ENCODE measurements around the gene HCST.
"Not testable (repeated sequence)": the region's sequence is repeated elsewhere in the genome, so short reads cannot be mapped to it uniquely, and the experiment has no call there.

HCST gene

GRCh38 chr19:35903550-35904179 is 1.3 kb downstream of the HCST start:
- in situ Hi-C loops (cut with MboI; ENCODE audit: low sequenced_read_pairs), result no loop called here

GRCh38 chr19:35904311-35905068 is 2.2 kb downstream of the HCST start:
- in situ Hi-C loops (cut with MboI; ENCODE audit: low sequenced_read_pairs), result no loop called here

- in situ Hi-C loops (cut with MboI; ENCODE audit: low sequenced_read_pairs), result no loop called here
Observed at GRCh38 chr19:35905178-35905727, 2.9 kb downstream of the HCST start.

GRCh38 chr19:35907377-35907745 is 5.0 kb downstream of the HCST start:
- in situ Hi-C loops (cut with MboI; ENCODE audit: low sequenced_read_pairs), result no loop called here

- in situ Hi-C loops (cut with MboI; ENCODE audit: low sequenced_read_pairs), result no loop called here
Observed at GRCh38 chr19:35908010-35908441, 5.7 kb downstream of the HCST start, which contains the start of gene TYROBP. TYROBP (minus strand) TSS chr19:35908295; CDS start chr19:35908228, 67 bp downstream.

GRCh38 chr19:35908973-35909683 is 6.8 kb downstream of the HCST start:
- in situ Hi-C loops (cut with MboI; ENCODE audit: low sequenced_read_pairs), result no loop called here

- in situ Hi-C loops (cut with MboI; ENCODE audit: low sequenced_read_pairs), result no loop called here
Observed at GRCh38 chr19:35909684-35910035, 7.3 kb downstream of the HCST start.

GRCh38 chr19:35910355-35910754 is 8.0 kb downstream of the HCST start:
- in situ Hi-C loops (cut with MboI; ENCODE audit: low sequenced_read_pairs), result not testable (repeated sequence)

GRCh38 chr19:35911173-35911572 is 8.8 kb downstream of the HCST start:
- in situ Hi-C loops (cut with MboI; ENCODE audit: low sequenced_read_pairs), result no loop called here

- in situ Hi-C loops (cut with MboI; ENCODE audit: low sequenced_read_pairs), result no loop called here
Observed at GRCh38 chr19:35911790-35912189, 9.5 kb downstream of the HCST start.

GRCh38 chr19:35913589-35913988 is 11.3 kb downstream of the HCST start:
- in situ Hi-C loops (cut with MboI; ENCODE audit: low sequenced_read_pairs), result no loop called here

- in situ Hi-C loops (cut with MboI; ENCODE audit: low sequenced_read_pairs), result no loop called here
Observed at GRCh38 chr19:35915443-35915842, 13.1 kb downstream of the HCST start.

- in situ Hi-C loops (cut with MboI; ENCODE audit: low sequenced_read_pairs), result no loop called here
Observed at GRCh38 chr19:35919306-35919705, 17.0 kb downstream of the HCST start.

GRCh38 chr19:35921012-35921411 is 18.7 kb downstream of the HCST start:
- in situ Hi-C loops (cut with MboI; ENCODE audit: low sequenced_read_pairs), result no loop called here

GRCh38 chr19:35925501-35925900 is 23.2 kb downstream of the HCST start:
- in situ Hi-C loops (cut with MboI; ENCODE audit: low sequenced_read_pairs), result no loop called here

- in situ Hi-C loops (cut with MboI; ENCODE audit: low sequenced_read_pairs), result no loop called here
Observed at GRCh38 chr19:35928507-35928906, 26.2 kb downstream of the HCST start.

GRCh38 chr19:35929876-35930275 is 27.5 kb downstream of the HCST start:
- in situ Hi-C loops (cut with MboI; ENCODE audit: low sequenced_read_pairs), result loop anchor here (5.0 kb wide), 1 partner anchor 43 kb away; no protein-coding TSS in a partner anchor

- in situ Hi-C loops (cut with MboI; ENCODE audit: low sequenced_read_pairs), result loop anchor here (5.0 kb wide), 1 partner anchor 44 kb away; no protein-coding TSS in a partner anchor
Observed at GRCh38 chr19:35931161-35931873, 29.0 kb downstream of the HCST start.

GRCh38 chr19:35931874-35932202 is 29.5 kb downstream of the HCST start:
- in situ Hi-C loops (cut with MboI; ENCODE audit: low sequenced_read_pairs), result loop anchor here (5.0 kb wide), 1 partner anchor 45 kb away; no protein-coding TSS in a partner anchor

GRCh38 chr19:35932291-35932936 is 30.1 kb downstream of the HCST start:
- in situ Hi-C loops (cut with MboI; ENCODE audit: low sequenced_read_pairs), result loop anchor here (5.0 kb wide), 1 partner anchor 45 kb away; no protein-coding TSS in a partner anchor

All from HL-60/S4 treated with retinoic acid at 250 ng/mL for 4 days and 3 days (cell line).